HCT116 (cell line): ENCODE measurements around the gene ZBTB24. TPM values are rescaled to one million over a fixed set of nuclear protein-coding genes. Genes with fewer than 3 reads are reported as not detected.

ENCODE experiments used
- ATAC-seq: fragments of 200-7000 bp; cut with Tn5 transposase; 2 replicates; pipeline ENCODE4 v1.9.1; 2020; ENCODE audit warnings: mild to moderate bottlenecking, moderate library complexity
- BruUV-seq: library from RNA; stranded (reverse); fragments of 400-500 nt; replicated peaks from 2 replicates; lab custom pipeline; 2021; lab: Mats Ljungman, UMichigan
- CTCF ChIA-PET: fragments of 300-600 bp; sonication (Branson Sonifier 250); formaldehyde crosslinking; loops from one replicate; lab custom pipeline; 2021; ENCODE audit warnings: antibody characterized with exemption; lab: Charles Lee
- POLR2A ChIA-PET: fragments of 300-600, 350-600 bp; sonication (Branson Sonifier 250); formaldehyde crosslinking; loops from one replicate; lab custom pipeline; 2021; ENCODE audit warnings: antibody characterized with exemption; lab: Charles Lee
- RAD21 ChIA-PET, 2 experiments: fragments of 300-600 bp; sonication (Branson Sonifier 250); formaldehyde crosslinking; loops; one replicate each; lab custom pipeline; 2023; ENCODE audit warnings: low total read pairs in 2 of 2; ENCODE audit not compliant: uncharacterized antibody in 2 of 2, unreplicated experiment in 2 of 2, low non-redundant PET in 1 of 2; lab: Charles Lee
- DNase-seq: peaks from one replicate; pipeline ENCODE4 v3.0.0-alpha.2; 2010; ENCODE audit warnings: low read depth, low spot score
- H2AFZ ChIP-seq: fragments of 200-600 bp; shearing (Covaris generic), sonication (generic); 2 replicates; pipeline ENCODE4 v1.6.1; 2017; ENCODE audit warnings: low read depth, mixed run types, mixed read lengths, antibody characterized with exemption, low read length; ENCODE audit not compliant: poor library complexity, severe bottlenecking
- H3K27ac ChIP-seq: 2 replicates; pipeline ENCODE4 v1.5.1; 2012; ENCODE audit warnings: low read depth, low read length
- H3K27me3 ChIP-seq: fragments of 200-600 bp; sonication (generic); 2 replicates; pipeline ENCODE4 v1.6.1; 2016; ENCODE audit warnings: mixed run types, low read length, mixed read lengths; ENCODE audit not compliant: insufficient read depth
- H3K36me3 ChIP-seq, 2 experiments: fragments of 200-500 bp in 1 of 2; fragments of 200-600 bp in 1 of 2; sonication (Bioruptor generic) in 1 of 2; sonication (generic) in 1 of 2; 2 replicates each; pipeline versions ENCODE4 v1.5.1 to v1.6.1; 2014 to 2016; ENCODE audit warnings: low read length in 2 of 2, inconsistent platforms in 1 of 2, mixed read lengths in 1 of 2, mixed run types in 1 of 2; ENCODE audit not compliant: insufficient read depth in 2 of 2, control insufficient read depth in 1 of 2
- H3K4me1 ChIP-seq, 2 experiments: fragments of 200-600 bp in 1 of 2; sonication (generic) in 1 of 2; 2 replicates each; pipeline versions ENCODE4 v1.5.1 to v1.6.1; 2012 to 2017; ENCODE audit warnings: low read length in 2 of 2, inconsistent platforms in 1 of 2, mild to moderate bottlenecking in 1 of 2, mixed read lengths in 1 of 2, mixed run types in 1 of 2, moderate library complexity in 1 of 2; ENCODE audit not compliant: insufficient read depth in 2 of 2, control insufficient read depth in 1 of 2
- H3K4me2 ChIP-seq: fragments of 200-600 bp; sonication (generic); 2 replicates; pipeline ENCODE4 v1.6.1; 2017; ENCODE audit warnings: mixed run types, low read length, mixed read lengths
- H3K4me3 ChIP-seq, 2 experiments: fragments of 200-600 bp in 1 of 2; sonication (generic) in 1 of 2; replicated peaks in 1 of 2; 2 replicates each; pipeline ENCODE4 v1.5.1; 2011 to 2016; ENCODE audit warnings: low read length in 2 of 2, control low read depth in 1 of 2, low read depth in 1 of 2, mild to moderate bottlenecking in 1 of 2, mixed read lengths in 1 of 2, mixed run types in 1 of 2
- H3K79me2 ChIP-seq: fragments of 200-600 bp; sonication (generic); 2 replicates; pipeline ENCODE4 v1.6.1; 2017; ENCODE audit warnings: mild to moderate bottlenecking, mixed run types, low read length, moderate library complexity, mixed read lengths; ENCODE audit not compliant: insufficient read depth
- H3K9ac ChIP-seq: fragments of 200-600 bp; sonication (generic); 2 replicates; pipeline ENCODE4 v1.6.1; 2016; ENCODE audit warnings: low read length, mixed read lengths
- H3K9me2 ChIP-seq: fragments of 200-600 bp; sonication (generic), shearing (Covaris generic); 2 replicates; pipeline ENCODE4 v1.6.1; 2017; ENCODE audit warnings: mixed run types, mild to moderate bottlenecking, moderate library complexity; ENCODE audit not compliant: insufficient read depth
- H3K9me3 ChIP-seq, 2 experiments: fragments of 200-500 bp in 1 of 2; fragments of 200-600 bp in 1 of 2; sonication (Bioruptor generic) in 1 of 2; sonication (generic) in 1 of 2; 2 replicates each; pipeline ENCODE4 v1.6.1; 2014 to 2017; ENCODE audit warnings: low read length in 2 of 2, mixed read lengths in 2 of 2, inconsistent platforms in 1 of 2, low read depth in 1 of 2, mild to moderate bottlenecking in 1 of 2, mixed run types in 1 of 2, moderate library complexity in 1 of 2; ENCODE audit not compliant: control insufficient read depth in 1 of 2, insufficient read depth in 1 of 2
- H4K20me1 ChIP-seq: fragments of 200-600 bp; sonication (generic), shearing (Covaris generic); 2 replicates; pipeline ENCODE4 v1.6.1; 2017; ENCODE audit warnings: mixed run types, mild to moderate bottlenecking, moderate library complexity; ENCODE audit not compliant: insufficient read depth
- CEBPB ChIP-seq: IDR thresholded peaks from 2 replicates; pipeline ENCODE4 v1.6.1; 2012; ENCODE audit warnings: low read depth
- EZH2phosphoT487 ChIP-seq: fragments of 200-600 bp; IDR thresholded peaks from 2 replicates; pipeline ENCODE4 v1.6.1; 2018; ENCODE audit warnings: antibody characterized with exemption, borderline replicate concordance
- POLR2AphosphoS5 ChIP-seq: IDR thresholded peaks from 2 replicates; pipeline ENCODE4 v1.6.1; 2011; ENCODE audit warnings: mild to moderate bottlenecking, low read depth, low read length, moderate library complexity
- RAD21 ChIP-seq: IDR thresholded peaks from 2 replicates; pipeline ENCODE4 v1.6.1; 2012; ENCODE audit warnings: low read depth, mild to moderate bottlenecking
- SRF ChIP-seq: IDR thresholded peaks from 2 replicates; pipeline ENCODE4 v1.6.1; 2012; ENCODE audit warnings: low read depth
- TCF7L2 ChIP-seq: IDR thresholded peaks from 2 replicates; pipeline ENCODE4 v1.7.0; 2011; ENCODE audit warnings: borderline replicate concordance, inconsistent platforms; ENCODE audit not compliant: insufficient read depth, insufficient read length; ENCODE audit errors: extremely low read depth
- ZNF274 ChIP-seq: fragments of 200-500 bp; sonication (Bioruptor generic); IDR thresholded peaks from 2 replicates; pipeline ENCODE4 v1.6.1; 2014; ENCODE audit warnings: mild to moderate bottlenecking, low read depth, low read length, inconsistent platforms
- intact Hi-C: fragments of 100-400 bp; cut with micrococcal nuclease; formaldehyde crosslinking; loops from 2 replicates; pipeline ENCODE4 v1.10.0; 2022
- total RNA-seq: library from RNA; stranded (reverse); gene quantifications from one replicate; pipeline ENCODE4 v1.2.1, GENCODE V29; 2021; ENCODE audit not compliant: unreplicated experiment
- TF ChIP-seq, protein P1 (sequence below): IDR thresholded peaks from 2 replicates; pipeline ENCODE4 v1.6.1; 2012; ENCODE audit warnings: low read depth

The ZBTB24 gene
- total RNA-seq, 1 experiment from 2014 or later: 11.3 TPM

- ChIA-PET CTCF (no interaction called here), RAD21 (no interaction called here), POLR2A (no interaction called here)
- H4K20me1 ChIP-seq: no peaks in the 10 kb centered on the region
- no peaks in the 10 kb centered on the region for H3K9me2 ChIP-seq
- no peaks in the 10 kb centered on the region for H3K9me3 ChIP-seq
- H3K79me2 ChIP-seq: no peaks in the 10 kb centered on the region
- no TSS peak for BruUV-seq
- intact Hi-C loops: no loop called here
- no peaks in the 10 kb centered on the region for H3K27me3 ChIP-seq
- no peak for DNase-seq
- no peak overlapping the region for H3K4me3 ChIP-seq
- no peak for ATAC-seq
- H3K36me3 ChIP-seq: no peaks in the 10 kb centered on the region
- H3K27ac ChIP-seq: no peak overlapping the region
- TF ChIP-seq CEBPB (no peak), SRF (no peak), ZNF274 (no peak), RAD21 (no peak), TCF7L2 (no peak), POLR2AphosphoS5 (no peak), EZH2phosphoT487 (no peak)
- TF ChIP-seq, protein P1, sequence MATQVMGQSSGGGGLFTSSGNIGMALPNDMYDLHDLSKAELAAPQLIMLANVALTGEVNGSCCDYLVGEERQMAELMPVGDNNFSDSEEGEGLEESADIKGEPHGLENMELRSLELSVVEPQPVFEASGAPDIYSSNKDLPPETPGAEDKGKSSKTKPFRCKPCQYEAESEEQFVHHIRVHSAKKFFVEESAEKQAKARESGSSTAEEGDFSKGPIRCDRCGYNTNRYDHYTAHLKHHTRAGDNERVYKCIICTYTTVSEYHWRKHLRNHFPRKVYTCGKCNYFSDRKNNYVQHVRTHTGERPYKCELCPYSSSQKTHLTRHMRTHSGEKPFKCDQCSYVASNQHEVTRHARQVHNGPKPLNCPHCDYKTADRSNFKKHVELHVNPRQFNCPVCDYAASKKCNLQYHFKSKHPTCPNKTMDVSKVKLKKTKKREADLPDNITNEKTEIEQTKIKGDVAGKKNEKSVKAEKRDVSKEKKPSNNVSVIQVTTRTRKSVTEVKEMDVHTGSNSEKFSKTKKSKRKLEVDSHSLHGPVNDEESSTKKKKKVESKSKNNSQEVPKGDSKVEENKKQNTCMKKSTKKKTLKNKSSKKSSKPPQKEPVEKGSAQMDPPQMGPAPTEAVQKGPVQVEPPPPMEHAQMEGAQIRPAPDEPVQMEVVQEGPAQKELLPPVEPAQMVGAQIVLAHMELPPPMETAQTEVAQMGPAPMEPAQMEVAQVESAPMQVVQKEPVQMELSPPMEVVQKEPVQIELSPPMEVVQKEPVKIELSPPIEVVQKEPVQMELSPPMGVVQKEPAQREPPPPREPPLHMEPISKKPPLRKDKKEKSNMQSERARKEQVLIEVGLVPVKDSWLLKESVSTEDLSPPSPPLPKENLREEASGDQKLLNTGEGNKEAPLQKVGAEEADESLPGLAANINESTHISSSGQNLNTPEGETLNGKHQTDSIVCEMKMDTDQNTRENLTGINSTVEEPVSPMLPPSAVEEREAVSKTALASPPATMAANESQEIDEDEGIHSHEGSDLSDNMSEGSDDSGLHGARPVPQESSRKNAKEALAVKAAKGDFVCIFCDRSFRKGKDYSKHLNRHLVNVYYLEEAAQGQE: no peak
- H3K4me2 ChIP-seq: no peak overlapping the region
- H2AFZ ChIP-seq: no peak overlapping the region
- H3K4me1 ChIP-seq: no peaks in the 10 kb centered on the region
- no peak overlapping the region for H3K9ac ChIP-seq
Observed at GRCh38 chr6:109493865-109494264, 10.8 kb upstream of the ZBTB24 start.
